ENCODE measurements around the gene FRS2. TPM values are rescaled to one million over a fixed set of nuclear protein-coding genes. Genes with fewer than 3 reads are reported as not detected.

Gene FRS2
- total RNA-seq, 4 donors from 2014 or later, result 36.5 to 60.3 (median 43.8) TPM

- no peaks in the 10 kb centered on the region for H3K9me3 ChIP-seq
- WGBS, result 94% methylated on average over 7 of the region's 7 CpGs
- DNase-seq (ENCODE audit: extremely low spot score), result no peak
- no peaks in the 10 kb centered on the region for H3K36me3 ChIP-seq
- TF ChIP-seq POLR2AphosphoS5 (IDR thresholded peaks at IDR 0.05) (no peak), POLR2A (IDR thresholded peaks at IDR 0.05; ENCODE audit: low read depth) (no peak), EP300 (IDR thresholded peaks at IDR 0.05) (no peak)
- TF ChIP-seq, protein P1, sequence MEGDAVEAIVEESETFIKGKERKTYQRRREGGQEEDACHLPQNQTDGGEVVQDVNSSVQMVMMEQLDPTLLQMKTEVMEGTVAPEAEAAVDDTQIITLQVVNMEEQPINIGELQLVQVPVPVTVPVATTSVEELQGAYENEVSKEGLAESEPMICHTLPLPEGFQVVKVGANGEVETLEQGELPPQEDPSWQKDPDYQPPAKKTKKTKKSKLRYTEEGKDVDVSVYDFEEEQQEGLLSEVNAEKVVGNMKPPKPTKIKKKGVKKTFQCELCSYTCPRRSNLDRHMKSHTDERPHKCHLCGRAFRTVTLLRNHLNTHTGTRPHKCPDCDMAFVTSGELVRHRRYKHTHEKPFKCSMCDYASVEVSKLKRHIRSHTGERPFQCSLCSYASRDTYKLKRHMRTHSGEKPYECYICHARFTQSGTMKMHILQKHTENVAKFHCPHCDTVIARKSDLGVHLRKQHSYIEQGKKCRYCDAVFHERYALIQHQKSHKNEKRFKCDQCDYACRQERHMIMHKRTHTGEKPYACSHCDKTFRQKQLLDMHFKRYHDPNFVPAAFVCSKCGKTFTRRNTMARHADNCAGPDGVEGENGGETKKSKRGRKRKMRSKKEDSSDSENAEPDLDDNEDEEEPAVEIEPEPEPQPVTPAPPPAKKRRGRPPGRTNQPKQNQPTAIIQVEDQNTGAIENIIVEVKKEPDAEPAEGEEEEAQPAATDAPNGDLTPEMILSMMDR (IDR thresholded peaks at IDR 0.05), result no peak
- no peaks in the 10 kb centered on the region for H3K27me3 ChIP-seq
- H3K27ac ChIP-seq (replicated peaks in 1 of 4), result peak overlapping the region in 1 of 4 donors; percentile 1
- intact Hi-C loops (cut with DNase I), result no loop called here
- peaks cover 18 to 22% (median 19%) of the 10 kb centered on the region in 4 donors for H3K4me1 ChIP-seq
- no peak overlapping the region for H3K4me3 ChIP-seq
Measured at GRCh38 chr12:69428351-69429073, 41.7 kb upstream of the FRS2 start.

DNA sequence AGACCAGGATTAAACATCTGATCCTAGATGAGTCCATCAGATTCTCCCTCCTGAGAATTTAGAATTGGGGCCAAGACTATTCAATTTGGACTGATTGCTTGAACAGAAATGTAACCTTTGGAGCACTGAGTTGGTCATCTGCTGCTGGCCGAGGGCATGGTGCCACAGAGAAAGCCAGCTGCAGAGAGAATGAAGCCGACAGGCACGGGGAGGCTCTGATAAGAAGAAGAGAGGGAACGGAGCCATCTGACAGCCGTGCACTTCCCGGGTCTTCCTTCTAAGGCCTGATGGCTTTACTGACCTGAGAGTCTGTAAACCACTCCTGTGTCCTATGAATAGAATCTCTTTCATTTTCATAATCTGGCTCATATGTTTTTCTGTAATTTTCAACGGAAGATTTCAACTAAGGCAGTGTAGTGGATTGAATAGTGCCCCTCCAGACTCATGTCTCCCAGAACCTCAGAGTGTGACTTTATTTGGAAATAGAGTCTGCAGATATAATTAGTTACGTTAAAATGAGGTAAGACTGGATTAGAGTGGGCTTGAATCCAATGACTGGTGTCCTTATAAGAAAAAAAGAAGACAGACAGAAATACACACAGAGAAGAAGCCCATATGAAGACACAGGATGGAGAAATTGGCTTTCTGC, 39.1 kb upstream of the FRS2 start:
- no peaks in the 10 kb centered on the region for H3K9me3 ChIP-seq
- H3K36me3 ChIP-seq, result no peaks in the 10 kb centered on the region
- H3K27ac ChIP-seq (replicated peaks in 1 of 4), result peak overlapping the region; percentile 73 to 82 (median 80)
- no peak for DNase-seq (ENCODE audit: extremely low spot score)
- peak overlapping the region in 3 of 4 donors; percentile 19 to 22 (median 20) for H3K4me3 ChIP-seq
- peaks cover 21 to 29% (median 28%) of the 10 kb centered on the region in 4 donors for H3K4me1 ChIP-seq
- peak; percentile 7 to 12 for TF ChIP-seq POLR2AphosphoS5 (IDR thresholded peaks at IDR 0.05)
- TF ChIP-seq, protein P1 (IDR thresholded peaks at IDR 0.05), result no peak
- intact Hi-C loops (cut with DNase I), result no loop called here
- H3K27me3 ChIP-seq, result no peaks in the 10 kb centered on the region
- WGBS, result 41% methylated on average over 8 of the region's 8 CpGs

DNA sequence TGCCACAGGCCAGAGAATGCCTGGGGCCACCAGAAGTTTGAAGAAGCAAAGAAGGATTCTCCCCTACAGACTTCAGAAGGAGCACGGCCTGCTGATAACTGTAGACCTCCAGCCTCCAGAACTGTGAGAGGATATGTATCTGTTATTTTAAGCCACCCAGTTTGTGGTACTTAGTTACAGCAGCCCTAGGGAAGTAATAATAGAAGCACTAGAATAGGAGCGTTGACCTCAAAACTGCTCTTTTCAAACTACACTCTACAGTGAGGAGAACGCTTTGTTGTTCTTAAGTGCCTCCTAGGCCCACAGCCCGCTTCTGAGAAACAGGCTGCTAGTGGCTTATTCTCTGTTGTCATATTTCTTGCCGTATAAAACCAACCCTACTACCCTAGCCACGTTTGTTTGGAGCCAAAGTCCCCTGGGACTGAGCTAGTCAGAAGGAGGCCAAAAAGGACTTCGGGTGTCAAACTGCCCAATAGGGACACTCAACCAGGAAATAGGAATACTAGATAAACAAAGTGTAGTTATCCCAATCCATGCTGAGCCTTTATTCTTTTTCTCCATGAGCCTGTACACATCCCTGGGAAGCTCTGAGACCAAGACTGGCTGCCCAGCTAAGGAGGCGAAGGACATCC, 38.5 kb upstream of the FRS2 start:
- TF ChIP-seq EP300 (IDR thresholded peaks at IDR 0.05), result no peak
- TF ChIP-seq POLR2AphosphoS5 (IDR thresholded peaks at IDR 0.05), result no peak
- no peak for TF ChIP-seq POLR2A (IDR thresholded peaks at IDR 0.05; ENCODE audit: low read depth)
- TF ChIP-seq, protein P1 (IDR thresholded peaks at IDR 0.05), result no peak
- Histone ChIP-seq H3K27me3 (no peaks in the 10 kb centered on the region), H3K36me3 (no peaks in the 10 kb centered on the region), H3K4me1 (peaks cover 22 to 34% (median 32%) of the 10 kb centered on the region in 4 donors), H3K9me3 (no peaks in the 10 kb centered on the region), H3K4me3 (peak overlapping the region in 1 of 4 donors; percentile 22), H3K27ac (replicated peaks in 1 of 4) (peak overlapping the region; percentile 73 to 82 (median 80))
- DNase-seq (ENCODE audit: extremely low spot score), result no peak
- WGBS, result 60% methylated on average over 8 of the region's 8 CpGs
- intact Hi-C loops (cut with DNase I), result no loop called here

- 93% methylated on average over 3 of the region's 3 CpGs for WGBS
- DNase-seq (ENCODE audit: extremely low spot score), result no peak
- no peaks in the 10 kb centered on the region for H3K9me3 ChIP-seq
- H3K36me3 ChIP-seq, result no peaks in the 10 kb centered on the region
- TF ChIP-seq EP300 (IDR thresholded peaks at IDR 0.05) (no peak), POLR2A (IDR thresholded peaks at IDR 0.05; ENCODE audit: low read depth) (no peak), POLR2AphosphoS5 (IDR thresholded peaks at IDR 0.05) (no peak)
- TF ChIP-seq, protein P1 (IDR thresholded peaks at IDR 0.05), result no peak
- H3K4me1 ChIP-seq, result peaks cover 22 to 43% (median 38%) of the 10 kb centered on the region in 4 donors
- no peaks in the 10 kb centered on the region for H3K27me3 ChIP-seq
- H3K27ac ChIP-seq (replicated peaks in 1 of 4), result no peak overlapping the region
- H3K4me3 ChIP-seq, result no peak overlapping the region
- intact Hi-C loops (cut with DNase I), result no loop called here
Measured at GRCh38 chr12:69433653-69434052, 36.5 kb upstream of the FRS2 start.
